Left kidney (tissue), 8 donors: ENCODE measurements around the gene RAB6A. TPM values are rescaled to one million over a fixed set of nuclear protein-coding genes. Genes with fewer than 3 reads are reported as not detected.
"Not testable (repeated sequence)": the region's sequence is repeated elsewhere in the genome, so short reads cannot be mapped to it uniquely, and the experiment has no call there.

Experiments used
- DNase-seq: peaks from one replicate; pipeline ENCODE4 v3.0.0-alpha.2; 2013
- long read RNA-seq, 8 donors: transcript quantifications; one replicate each; lab custom pipeline, GENCODE V29; 2026
- polyA plus RNA-seq: library from polyadenylated mRNA; unstranded; fragments of 120-200 nt; gene quantifications from one replicate; pipeline ENCODE4 v1.2.1, GENCODE V29; 2013; ENCODE audit not compliant: insufficient read length

RAB6A gene
- polyA plus RNA-seq = 115 TPM
- long read RNA-seq, donor 1, transcript RAB6A-202 (8 exons, 3,085 nt) = minor isoform, 15 of 52 reads
- long read RNA-seq, donor 1, transcript RAB6A-201 (8 exons, 3,389 nt) = major isoform, 19 of 52 reads
- long read RNA-seq, donor 1, partial matches to known transcripts = 15 of 52 reads
- long read RNA-seq, donor 1, other reads (novel, unspliced or antisense) = 0 of 52 reads
- long read RNA-seq, donor 2, transcript RAB6A-202 (8 exons, 3,085 nt) = minor isoform, 9 of 30 reads
- long read RNA-seq, donor 2, transcript RAB6A-201 (8 exons, 3,389 nt) = major isoform, 21 of 30 reads
- long read RNA-seq, donor 2, partial matches to known transcripts = 0 of 30 reads
- long read RNA-seq, donor 2, other reads (novel, unspliced or antisense) = 0 of 30 reads
- long read RNA-seq, donor 3, transcript RAB6A-201 (8 exons, 3,389 nt) = major isoform, 13 of 34 reads
- long read RNA-seq, donor 3, transcript RAB6A-202 (8 exons, 3,085 nt) = minor isoform, 5 of 34 reads
- long read RNA-seq, donor 3, partial matches to known transcripts = 16 of 34 reads
- long read RNA-seq, donor 3, other reads (novel, unspliced or antisense) = 0 of 34 reads
- long read RNA-seq, donor 4, partial matches to known transcripts = 0 of 1 reads
- long read RNA-seq, donor 4, other reads (novel, unspliced or antisense) = 0 of 1 reads
- long read RNA-seq, donor 5, transcript RAB6A-202 (8 exons, 3,085 nt) = minor isoform, 10 of 36 reads
- long read RNA-seq, donor 5, transcript RAB6A-201 (8 exons, 3,389 nt) = major isoform, 21 of 36 reads
- long read RNA-seq, donor 5, partial matches to known transcripts = 5 of 36 reads
- long read RNA-seq, donor 5, other reads (novel, unspliced or antisense) = 0 of 36 reads
- long read RNA-seq, donor 6, transcript RAB6A-201 (8 exons, 3,389 nt) = major isoform, 21 of 35 reads
- long read RNA-seq, donor 6, transcript RAB6A-202 (8 exons, 3,085 nt) = minor isoform, 12 of 35 reads
- long read RNA-seq, donor 6, partial matches to known transcripts = 0 of 35 reads
- long read RNA-seq, donor 6, other reads (novel, unspliced or antisense) = 0 of 35 reads
- long read RNA-seq, donor 7, transcript RAB6A-202 (8 exons, 3,085 nt) = minor isoform, 15 of 45 reads
- long read RNA-seq, donor 7, transcript RAB6A-201 (8 exons, 3,389 nt) = major isoform, 17 of 45 reads
- long read RNA-seq, donor 7, partial matches to known transcripts = 11 of 45 reads
- long read RNA-seq, donor 7, other reads (novel, unspliced or antisense) = 0 of 45 reads
- long read RNA-seq, donor 8, transcript RAB6A-201 (8 exons, 3,389 nt) = major isoform, 9 of 12 reads
- long read RNA-seq, donor 8, partial matches to known transcripts = 0 of 12 reads
- long read RNA-seq, donor 8, other reads (novel, unspliced or antisense) = 0 of 12 reads

DNA sequence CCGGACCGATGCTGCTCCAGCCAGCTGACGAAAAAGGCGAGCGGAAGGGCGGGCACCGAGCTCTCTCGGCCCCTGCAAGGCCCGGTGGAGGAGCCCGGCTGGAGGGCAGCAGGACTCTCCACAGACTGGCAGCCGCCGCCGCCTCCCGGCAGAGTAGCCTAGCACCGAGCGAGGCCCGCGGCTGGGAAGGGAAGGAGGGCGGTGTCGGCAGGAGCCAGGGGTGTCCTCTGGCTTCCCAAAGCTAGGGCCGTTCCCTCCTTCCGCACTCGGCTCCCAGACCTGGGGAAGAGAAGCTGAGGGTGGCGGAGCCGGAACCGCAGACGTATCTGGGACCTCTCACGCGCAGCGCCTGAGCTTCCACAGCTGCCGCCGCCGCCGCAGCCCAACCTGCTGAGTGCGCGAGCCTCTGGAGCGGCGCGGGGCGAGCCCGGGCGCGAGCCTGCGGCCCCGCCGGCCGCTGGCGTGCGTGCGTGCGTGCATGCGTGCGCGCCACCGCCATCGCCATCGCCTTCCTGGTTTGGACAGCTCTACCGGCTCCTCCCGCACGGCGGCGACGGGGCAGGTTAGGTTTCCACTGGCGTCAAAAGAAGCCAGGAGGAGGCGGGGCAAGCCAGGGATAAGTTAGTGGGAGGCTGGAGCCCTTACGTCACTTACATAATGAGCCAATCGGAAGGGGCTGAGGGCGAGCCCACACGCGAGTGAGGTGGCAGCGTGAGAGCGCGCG lies at the start of gene RAB6A:
Gene RAB6A (minus strand): TSS at position 396 of the 724 bp plus-strand sequence. CDS start 439 bp downstream, outside the sequence.
- peak; percentile 100 for DNase-seq

DNA sequence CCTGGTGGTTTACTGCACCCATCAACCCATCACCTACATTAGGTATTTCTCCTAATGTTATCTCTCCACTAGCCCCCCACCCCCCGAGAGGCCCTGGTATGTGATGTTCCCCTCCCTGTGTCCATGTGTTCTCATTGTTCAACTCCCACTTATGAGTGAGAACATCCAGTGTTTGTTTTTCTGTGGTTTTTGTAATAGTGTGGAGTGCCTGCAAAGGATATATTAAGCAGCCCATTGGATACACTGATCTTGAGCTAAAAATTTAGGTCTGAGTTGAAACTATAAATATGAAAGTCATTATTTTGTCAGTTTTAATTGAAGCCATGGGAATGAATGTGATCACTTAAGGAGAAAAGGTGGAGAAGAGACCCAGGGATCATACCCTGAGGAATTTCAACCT lies 49.8 kb upstream of the RAB6A start:
- no peak for DNase-seq

DNA sequence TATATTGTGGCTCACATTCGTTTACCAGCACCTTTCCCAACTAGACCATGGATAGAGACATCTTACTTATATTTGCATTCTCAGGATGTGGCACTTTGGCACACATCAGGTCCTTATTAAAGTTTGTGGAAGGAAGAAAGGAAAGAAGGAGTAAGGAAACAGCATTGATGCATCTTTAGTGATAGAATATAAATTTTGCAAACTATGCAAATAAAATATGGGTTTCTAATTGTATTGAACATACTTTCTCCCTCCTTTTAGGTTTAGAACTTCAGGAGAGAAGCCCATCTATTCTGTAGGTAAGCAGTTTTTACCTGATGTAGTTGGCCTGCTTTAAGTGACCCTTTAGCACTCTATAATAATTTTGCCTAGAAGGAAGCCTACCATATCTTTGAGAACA lies 47.2 kb upstream of the RAB6A start:
- no peak for DNase-seq

DNA sequence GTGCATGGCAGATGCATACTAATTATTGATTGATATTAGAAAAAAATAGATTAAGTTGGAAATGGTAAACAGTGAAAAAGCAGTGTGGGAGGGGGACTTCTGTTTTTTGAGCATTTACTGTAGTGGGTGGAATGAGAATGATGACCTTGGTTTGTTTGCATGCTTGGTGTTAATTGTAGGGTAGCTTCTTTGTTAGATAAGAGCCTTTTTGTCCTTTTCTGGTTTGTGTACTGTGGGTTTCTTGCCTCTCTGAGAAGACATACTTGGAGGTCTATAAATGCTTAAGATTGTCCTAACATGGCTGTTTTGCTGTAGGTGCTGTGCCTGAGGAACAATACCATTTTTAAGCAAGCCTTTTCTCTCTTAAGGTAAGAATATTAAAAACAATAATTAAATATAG lies 43.8 kb upstream of the RAB6A start:
- no peak for DNase-seq

DNA sequence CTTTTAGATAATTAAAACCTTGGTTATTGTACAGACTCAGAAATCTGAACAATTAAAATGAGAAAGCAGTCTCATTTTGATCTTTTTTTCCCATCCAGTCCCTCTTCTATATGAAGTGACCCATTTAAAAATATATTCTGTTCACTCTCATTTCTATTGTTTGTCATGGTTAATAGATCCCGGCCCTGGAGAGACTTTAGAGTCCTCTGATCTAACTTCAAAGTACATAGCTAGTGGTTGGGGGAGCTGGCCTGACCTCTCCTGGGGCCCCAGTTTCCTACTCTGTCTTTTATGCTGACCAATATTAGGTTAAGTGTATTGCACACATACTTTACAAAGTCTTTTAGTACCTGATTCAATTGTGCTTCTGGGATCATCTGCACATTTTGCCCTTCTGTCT lies 40.3 kb upstream of the RAB6A start:
- no peak for DNase-seq

DNA sequence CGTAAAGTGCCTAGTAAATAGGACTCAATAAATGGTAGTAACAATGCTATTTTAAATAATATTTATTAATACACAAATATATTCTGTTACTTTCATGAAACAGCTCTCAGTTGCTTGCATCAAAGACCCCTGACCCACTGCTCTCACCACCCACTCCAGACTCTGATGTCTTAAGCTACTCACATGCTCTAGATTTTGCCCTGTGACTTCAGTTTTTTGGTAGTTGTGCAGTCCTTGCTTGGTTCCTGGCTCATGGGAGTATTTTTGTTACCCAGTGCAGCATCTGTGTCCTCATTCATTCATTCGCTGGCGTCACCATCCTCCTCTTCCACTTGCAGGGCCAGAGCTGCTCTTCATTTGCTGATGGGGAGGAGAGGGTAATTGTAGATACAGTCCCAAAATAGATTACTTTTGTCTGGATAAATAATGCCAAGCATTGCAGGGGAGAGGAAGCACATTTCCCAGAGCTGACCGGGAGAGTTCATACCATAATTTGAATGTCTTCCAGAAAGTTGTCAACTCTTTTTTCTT lies 39.5 kb upstream of the RAB6A start:
- DNase-seq = no peak

DNA sequence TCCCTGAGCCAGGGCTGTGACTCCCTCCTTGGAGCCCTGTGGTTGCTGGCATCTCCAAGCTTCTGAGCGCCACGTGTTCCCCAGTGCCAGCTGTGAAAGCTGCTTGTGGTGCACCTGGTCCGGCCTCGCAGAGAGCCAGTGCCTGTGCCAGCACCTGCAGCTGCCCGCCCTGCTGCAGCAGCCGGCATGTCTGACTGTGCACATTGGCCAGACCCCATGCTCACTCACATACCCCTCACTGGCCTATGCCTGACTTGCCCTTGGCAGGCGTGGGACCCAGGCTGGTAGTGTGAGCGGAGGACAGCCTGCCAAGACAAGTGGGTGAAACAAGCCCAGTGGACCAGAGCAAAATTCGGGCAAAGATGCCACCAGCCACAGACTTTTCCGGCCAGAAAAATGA lies 36.6 kb upstream of the RAB6A start:
- DNase-seq = no peak

DNA sequence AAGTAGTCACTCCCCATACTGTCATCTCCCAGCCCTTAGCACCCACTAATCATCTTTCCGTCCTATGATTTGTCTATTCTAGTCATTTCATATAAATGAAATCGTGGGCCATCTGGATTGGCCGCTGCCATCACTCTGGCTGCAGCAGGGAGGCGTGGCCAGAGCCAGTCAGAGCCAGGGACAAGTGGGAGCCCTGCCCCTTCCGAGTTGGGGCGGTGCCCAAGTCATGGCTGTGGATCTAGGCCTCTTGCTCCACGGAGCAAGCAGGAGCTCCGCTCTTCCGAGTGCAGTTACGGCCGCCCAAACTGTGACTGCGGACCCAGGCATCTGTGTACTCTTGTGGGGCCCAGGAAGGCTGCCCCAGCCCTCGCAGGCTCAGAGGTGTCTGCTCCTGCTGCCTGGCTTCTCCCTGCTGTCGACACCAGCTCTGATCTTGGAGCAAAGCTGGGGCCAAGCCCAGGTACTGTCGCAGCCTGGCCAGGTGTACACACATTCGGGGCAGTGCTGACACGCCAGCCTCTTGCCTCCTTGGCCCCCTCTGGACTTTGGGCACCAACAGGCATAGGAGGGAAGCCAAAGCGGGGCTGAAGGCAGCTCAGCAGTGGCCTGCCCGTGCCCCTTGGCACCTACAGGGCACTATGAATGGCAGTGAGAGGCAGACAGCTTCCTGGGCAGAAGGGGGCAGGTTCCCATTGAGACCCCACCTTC lies 35.2 kb upstream of the RAB6A start:
- DNase-seq = no peak

DNA sequence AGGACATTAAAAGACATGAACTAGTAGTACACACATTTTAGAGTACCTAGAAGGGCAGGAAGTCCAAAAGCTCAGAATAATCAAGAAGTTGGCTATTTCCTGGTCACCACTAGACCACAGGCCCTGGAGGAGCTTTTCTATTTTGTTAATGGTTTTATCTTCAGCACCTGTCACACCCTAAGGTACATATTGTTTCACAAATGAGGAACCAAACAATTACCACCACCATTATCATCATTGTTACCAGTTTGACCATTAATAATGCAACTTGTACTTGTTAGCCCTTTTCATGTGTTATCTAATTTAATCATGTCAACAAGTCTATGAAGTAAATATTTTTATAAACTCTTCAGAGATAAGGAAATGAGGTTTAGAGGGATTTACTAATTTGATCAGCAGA lies 31.7 kb upstream of the RAB6A start:
- no peak for DNase-seq

DNA sequence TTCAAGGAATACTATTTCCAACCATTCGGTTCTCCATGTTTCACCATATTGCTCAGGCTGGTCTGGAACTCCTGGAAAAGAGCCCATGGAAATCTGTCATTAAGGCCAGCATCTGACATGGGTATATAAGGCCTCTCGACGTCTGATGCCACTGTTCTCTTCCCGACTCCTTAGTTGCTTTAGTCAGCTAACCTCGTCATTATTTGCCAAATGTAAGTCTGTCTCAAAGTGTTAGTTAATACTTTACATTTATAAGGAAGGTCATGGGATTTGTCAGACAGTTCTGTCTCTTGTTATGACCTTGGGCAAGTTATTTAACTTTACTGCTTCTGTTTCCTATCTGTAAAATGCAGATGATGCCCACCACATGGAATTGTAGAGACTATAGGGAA lies 28.4 kb upstream of the RAB6A start:
- no peak for DNase-seq

DNA sequence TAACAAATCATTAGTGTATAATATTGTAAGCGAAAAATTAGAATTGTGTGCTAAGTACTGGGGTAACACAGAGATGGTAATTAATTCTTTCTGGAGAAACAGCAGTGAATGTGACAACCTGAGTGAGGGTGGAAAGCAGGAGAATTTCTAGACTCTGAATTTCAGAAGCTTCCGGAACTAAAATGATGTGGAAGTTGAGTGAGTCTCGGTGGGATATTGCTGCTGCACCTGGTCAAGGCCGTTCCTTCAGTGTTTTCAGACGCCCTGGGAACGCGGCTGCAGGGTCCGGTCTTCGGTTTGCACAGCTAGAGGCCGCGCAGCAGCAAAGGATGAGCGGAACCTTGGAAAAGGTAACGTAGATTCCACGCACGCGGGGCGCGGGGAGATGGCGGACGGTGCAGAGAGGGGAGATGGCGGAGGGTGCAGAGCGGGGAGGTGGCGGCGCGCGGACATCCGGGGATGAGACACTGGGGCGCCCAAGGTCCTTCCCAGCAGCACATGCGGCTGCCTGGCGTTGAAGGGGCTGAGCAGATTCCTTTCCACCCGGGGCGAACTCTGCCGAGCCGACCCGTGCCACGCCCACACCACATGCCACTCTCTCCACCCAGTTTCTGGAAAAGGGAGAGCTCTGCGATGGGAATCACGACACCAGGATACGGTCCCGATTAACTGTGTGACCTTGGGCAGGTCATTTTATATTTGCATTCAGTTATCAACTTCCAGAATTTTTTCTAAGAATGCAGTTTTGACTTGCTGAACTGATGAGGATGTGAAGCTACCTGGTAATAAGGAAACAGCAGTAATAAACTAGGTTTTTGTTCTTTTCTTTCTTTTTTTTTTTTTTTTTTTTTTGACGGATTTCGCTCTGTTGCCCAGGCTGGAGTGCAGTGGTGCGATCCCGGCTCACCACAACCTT lies 27.0 kb upstream of the RAB6A start, which contains the start of gene MRPL48:
Gene MRPL48 (plus strand): TSS at position 232 of the 916 bp plus-strand sequence. CDS start 98 bp downstream, at position 330.
- peak; percentile 86 for DNase-seq

DNA sequence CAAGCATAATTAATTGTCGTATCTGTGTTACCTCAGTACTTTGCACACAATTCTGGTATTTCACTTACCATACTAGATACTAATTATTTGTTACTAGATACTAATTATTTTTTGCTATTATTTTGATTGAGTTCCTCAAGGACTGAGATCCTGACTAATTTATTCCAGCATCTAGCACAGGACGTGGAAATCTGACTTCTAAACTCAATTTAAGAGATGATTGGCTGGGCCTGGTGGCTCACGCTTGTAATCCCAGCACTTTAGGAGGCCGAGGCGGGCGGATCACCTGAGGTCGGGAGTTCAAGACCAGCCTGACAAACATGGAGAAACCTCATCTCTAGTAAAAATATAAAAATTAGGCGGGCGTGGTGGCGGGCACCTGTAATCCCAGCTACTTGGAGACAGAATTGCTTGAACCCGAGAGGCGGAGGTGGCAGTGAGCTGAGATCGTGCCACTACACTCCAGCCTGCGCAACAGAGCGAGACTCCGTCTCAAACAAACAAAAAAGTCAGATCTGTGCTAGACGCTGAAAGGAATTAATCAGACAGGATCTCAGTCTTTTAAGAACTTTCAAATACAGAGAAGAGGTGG lies 26.3 kb upstream of the RAB6A start:
- DNase-seq = no peak

DNA sequence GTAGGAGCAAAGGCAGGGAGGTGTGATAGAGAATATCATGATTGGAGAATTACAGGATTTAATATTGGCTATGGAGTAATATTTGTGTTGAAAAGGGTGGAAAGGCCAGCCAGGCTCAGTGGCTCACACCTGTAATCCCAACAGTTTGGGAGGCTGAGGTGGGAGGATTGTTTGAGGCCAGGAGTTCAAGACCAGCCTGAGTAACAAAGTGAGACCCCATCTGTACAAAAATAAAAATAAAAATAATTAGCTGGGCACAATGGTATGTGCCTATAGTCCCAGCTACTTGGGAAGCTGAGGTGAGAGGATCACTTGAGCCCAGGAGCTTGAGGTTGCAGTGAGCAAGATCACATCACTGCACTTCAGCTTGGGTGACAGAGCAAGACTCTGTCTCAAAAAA lies 24.6 kb upstream of the RAB6A start:
- not testable (repeated sequence) for DNase-seq

DNA sequence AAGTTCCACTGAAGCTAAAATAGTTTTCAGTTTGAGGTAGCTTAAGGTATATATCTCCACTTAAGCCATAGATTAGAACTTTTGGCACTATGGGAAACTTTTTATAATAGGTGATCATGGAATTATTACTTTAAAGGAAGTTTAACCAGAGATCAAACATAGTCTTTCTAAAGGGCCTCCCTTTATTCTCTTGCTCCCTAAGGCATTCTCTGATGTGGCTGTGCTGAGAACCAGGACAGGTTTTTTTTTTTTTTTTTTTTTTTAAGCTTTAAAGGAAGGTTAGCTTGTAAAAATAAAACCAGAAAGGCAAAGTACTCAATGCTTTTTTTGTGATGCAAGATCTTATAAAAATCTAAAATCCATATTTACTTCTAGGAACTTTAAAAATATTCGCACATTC lies 23.9 kb upstream of the RAB6A start:
- DNase-seq = no peak

DNA sequence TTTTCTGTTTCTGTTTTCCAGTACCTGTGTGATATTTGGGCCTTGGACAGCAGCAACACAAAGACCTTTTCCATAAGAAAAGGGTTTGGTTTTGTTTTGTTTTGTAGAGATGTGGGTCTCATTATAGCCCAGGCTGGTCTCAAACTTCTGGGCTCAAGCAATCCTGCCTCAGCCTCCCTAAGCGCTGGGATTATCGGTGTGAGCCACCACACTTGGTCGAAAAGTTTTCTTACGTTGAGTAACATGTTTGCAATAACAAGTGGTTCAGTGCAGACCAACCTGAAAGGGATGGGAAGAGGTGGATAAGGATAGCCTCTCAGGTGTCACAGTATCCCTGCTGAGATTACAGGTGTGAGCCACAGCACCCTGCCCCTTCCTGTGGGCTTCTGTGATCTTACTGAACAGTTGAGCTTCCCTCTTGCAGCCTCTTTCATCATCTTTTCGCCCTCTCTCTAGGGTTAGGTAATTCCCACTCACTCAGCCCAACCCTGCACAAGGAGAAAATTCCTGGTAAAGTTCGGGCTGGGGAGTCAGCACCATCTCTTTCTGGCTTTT lies 23.3 kb upstream of the RAB6A start:
- DNase-seq = no peak

DNA sequence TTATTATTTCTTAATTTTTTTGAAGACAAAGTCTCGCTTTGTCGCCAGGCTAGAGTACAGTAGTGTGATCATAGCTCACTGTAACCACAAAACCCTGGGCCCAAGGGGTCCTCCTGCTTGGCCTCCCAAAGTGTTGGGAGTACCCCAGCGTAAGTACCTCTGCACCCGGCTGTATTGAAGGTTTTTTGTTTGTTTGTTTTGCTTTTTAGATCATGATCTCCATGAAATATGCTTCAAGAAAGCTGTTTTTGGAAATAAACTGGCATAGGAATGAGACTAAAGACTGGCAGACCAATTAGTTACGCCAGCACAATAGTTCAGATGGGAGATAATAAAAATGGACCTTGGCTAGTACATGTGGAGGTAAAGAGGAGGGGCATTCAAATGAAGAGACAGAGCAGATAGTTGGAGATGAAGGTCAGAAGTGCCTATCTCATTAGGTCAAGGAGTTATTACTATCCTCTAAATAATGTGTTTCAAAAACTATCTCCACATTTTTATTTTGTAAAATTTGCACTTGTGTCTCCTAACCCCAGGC lies 22.7 kb upstream of the RAB6A start:
- no peak for DNase-seq

DNA sequence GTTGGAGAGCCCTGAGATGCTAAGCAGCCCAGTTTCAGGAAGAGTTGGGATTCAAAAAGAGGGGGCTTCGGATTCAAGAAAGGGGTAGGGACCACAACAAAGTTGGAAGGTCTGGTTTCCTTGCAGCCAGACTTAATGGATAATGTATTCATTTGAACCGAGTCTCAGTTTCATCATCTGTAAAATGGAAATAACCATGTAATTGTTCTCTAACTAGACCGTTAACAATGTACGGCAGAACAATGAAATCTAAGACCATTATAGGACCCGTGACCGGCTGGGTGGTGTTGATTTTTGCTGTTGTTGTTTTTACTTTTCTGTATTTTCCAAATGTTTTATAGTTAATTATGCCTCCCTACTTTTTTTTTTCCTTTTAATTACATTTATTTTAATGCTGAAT lies 20.4 kb upstream of the RAB6A start:
- DNase-seq = no peak
